Cardiac muscle cell (in vitro differentiated cells and primary cell): ENCODE data around the gene LUZP1. TPM values are rescaled to one million over a fixed set of nuclear protein-coding genes. Genes with fewer than 3 reads are reported as not detected.
A peak's percentile ranks its signal among the peaks of the same experiment; 100 is the strongest.

Source experiments
- DNase-seq, 2 donors: peaks; one replicate each; pipeline versions ENCODE4 v3.0.0 to v3.0.0-alpha.2; 2010 to 2017; ENCODE audit warnings: low read depth in 1 of 2, low spot score in 1 of 2
- H3K27ac ChIP-seq: fragments of 200-600 bp; sonication (generic); 2 replicates; pipeline ENCODE4 v1.5.1; 2016
- H3K27me3 ChIP-seq: fragments of 200-600 bp; sonication (generic); 2 replicates; pipeline ENCODE4 v1.6.0; 2016; ENCODE audit warnings: control low read depth
- H3K36me3 ChIP-seq: fragments of 200-600 bp; sonication (generic); 2 replicates; pipeline ENCODE4 v1.5.1; 2016; ENCODE audit warnings: control low read depth
- H3K4me1 ChIP-seq: fragments of 200-600 bp; sonication (generic); 2 replicates; pipeline ENCODE4 v1.8.1; 2017; ENCODE audit warnings: low read depth, mild to moderate bottlenecking, mixed run types
- H3K4me3 ChIP-seq: fragments of 200-600 bp; sonication (generic); 2 replicates; pipeline ENCODE4 v1.5.1; 2016; ENCODE audit warnings: mild to moderate bottlenecking
- H3K9me3 ChIP-seq: fragments of 200-600 bp; sonication (generic); 2 replicates; pipeline ENCODE4 v1.5.1; 2017; ENCODE audit warnings: low read depth, mild to moderate bottlenecking, control low read depth
- CTCF ChIP-seq: IDR thresholded peaks from 2 replicates; pipeline ENCODE4 v1.5.1; 2012; ENCODE audit warnings: low read depth, mild to moderate bottlenecking, low read length
- polyA plus RNA-seq: library from polyadenylated mRNA; unstranded; fragments of >200 nt; fragmentation: Nextera tagmentation; extraction: Ambion mirVana; gene quantifications from 2 replicates; pipeline ENCODE4 v1.2.1, GENCODE V29; 2016
- total RNA-seq: library from RNA; depleted of rRNA; stranded (reverse); fragments of >200 nt; gene quantifications from 2 replicates; pipeline ENCODE4 v1.2.3, GENCODE V29; 2016

LUZP1 gene
- total and polyA plus RNA-seq, 2 experiments from 2014 or later = 26.6 to 35.2 TPM

GRCh38 chr1:23124259-23125026 is 44.2 kb downstream of the LUZP1 start:
- Histone ChIP-seq H3K27ac (no peak overlapping the region), H3K9me3 (no peaks in the 10 kb centered on the region), H3K36me3 (no peaks in the 10 kb centered on the region), H3K27me3 (no peaks in the 10 kb centered on the region), H3K4me3 (no peak overlapping the region), H3K4me1 (peaks cover 7% of the 10 kb centered on the region)
- no peak for DNase-seq
- TF ChIP-seq CTCF = no peak

- DNase-seq = no peak
- TF ChIP-seq CTCF = no peak
- H3K36me3 ChIP-seq = no peaks in the 10 kb centered on the region
- H3K4me3 ChIP-seq = no peak overlapping the region
- H3K27me3 ChIP-seq = no peaks in the 10 kb centered on the region
- H3K4me1 ChIP-seq = peaks cover 7% of the 10 kb centered on the region
- no peak overlapping the region for H3K27ac ChIP-seq
- no peaks in the 10 kb centered on the region for H3K9me3 ChIP-seq
These were observed 45.1 kb downstream of the LUZP1 start for GRCh38 chr1:23123528-23123927.

GRCh38 chr1:23122796-23123195 is 45.9 kb downstream of the LUZP1 start:
- no peak overlapping the region for H3K27ac ChIP-seq
- peaks cover 7% of the 10 kb centered on the region for H3K4me1 ChIP-seq
- no peak overlapping the region for H3K4me3 ChIP-seq
- TF ChIP-seq CTCF = no peak
- H3K9me3 ChIP-seq = no peaks in the 10 kb centered on the region
- no peaks in the 10 kb centered on the region for H3K36me3 ChIP-seq
- H3K27me3 ChIP-seq = no peaks in the 10 kb centered on the region
- no peak for DNase-seq

- H3K9me3 ChIP-seq = no peaks in the 10 kb centered on the region
- H3K36me3 ChIP-seq = no peaks in the 10 kb centered on the region
- H3K27ac ChIP-seq = no peak overlapping the region
- no peaks in the 10 kb centered on the region for H3K27me3 ChIP-seq
- DNase-seq = peak in 1 of 2 donors; percentile 78
- TF ChIP-seq CTCF = no peak
- peaks cover 7% of the 10 kb centered on the region for H3K4me1 ChIP-seq
- H3K4me3 ChIP-seq = no peak overlapping the region
These were observed 46.5 kb downstream of the LUZP1 start for GRCh38 chr1:23122023-23122748.

GRCh38 chr1:23120383-23120782 is 48.3 kb downstream of the LUZP1 start:
- H3K9me3 ChIP-seq = no peaks in the 10 kb centered on the region
- no peak overlapping the region for H3K27ac ChIP-seq
- no peak overlapping the region for H3K4me3 ChIP-seq
- H3K4me1 ChIP-seq = peaks cover 8% of the 10 kb centered on the region
- TF ChIP-seq CTCF = no peak
- no peak for DNase-seq
- H3K27me3 ChIP-seq = no peaks in the 10 kb centered on the region
- H3K36me3 ChIP-seq = no peaks in the 10 kb centered on the region
